ENCODE measurements around the gene SCT. TPM values are rescaled to one million over a fixed set of nuclear protein-coding genes. Genes with fewer than 3 reads are reported as not detected.
A peak's percentile ranks its signal among the peaks of the same experiment; 100 is the strongest.

SCT gene
- total and polyA plus RNA-seq, 2 of the 8 experiments (the other 6 are each of a cell fraction or from before 2014, with no cell fraction given), result 1.7 to 2.0 TPM

GRCh38 chr11:641806-642370 is 14.9 kb upstream of the SCT start:
- H3K4ac ChIP-seq (replicated peaks; ENCODE audit: insufficient read length, low read depth, low read length), result no peak overlapping the region
- no peak overlapping the region for H3K18ac ChIP-seq (ENCODE audit: extremely low read depth, low read length)
- WGBS, 2 experiments (ENCODE audit: extremely low coverage in 1 of 2, insufficient coverage in 1 of 2, insufficient read length in 1 of 2, insufficient replicate concordance in 2 of 2, low coverage in 1 of 2, low lambda C conversion rate in 2 of 2, missing lambda C conversion rate in 1 of 2), result 89% methylated on average over 16 of the region's 19 CpGs; no CpG with 5 or more reads in 1 of the 2 experiments
- no peak overlapping the region for H2BK120ac ChIP-seq (replicated peaks; ENCODE audit: low read depth, low read length)
- H3K36me3 ChIP-seq (ENCODE audit: control insufficient read depth in 2 of 4, insufficient read depth in 4 of 4, low read length in 3 of 4), result peaks cover 0 to 3% (median 0%) of the 10 kb centered on the region in 4 experiments; a peak in 1 of 8 replicates
- POLR2A ChIA-PET (ENCODE audit: partially characterized antibody), result interaction anchor here (0.6 to 1.6 kb wide), 15 partner anchors 17 to 201 kb away, joined by 3 to 10 read pairs (median 3); partner anchors contain the start of genes POLR2L and TSPAN4
- H3K9me3 ChIP-seq (ENCODE audit: insufficient read depth in 2 of 2, low read depth in 1 of 2, low read length in 1 of 2), result no peaks in the 10 kb centered on the region; a peak in 1 of 4 replicates
- H2AK5ac ChIP-seq (ENCODE audit: low read depth, low read length), result no peak overlapping the region
- H3K23ac ChIP-seq (ENCODE audit: insufficient read length), result no peak overlapping the region
- no peak overlapping the region for H4K8ac ChIP-seq (ENCODE audit: extremely low read depth, insufficient read depth, low read length)
- H2BK15ac ChIP-seq (ENCODE audit: low read length), result no peak overlapping the region
- 0 out of 2 replicates have a peak overlapping the region, but pooled peaks have one; percentile 13 for H3K27ac ChIP-seq (ENCODE audit: low read depth, low read length)
- no peak for DNase-seq (ENCODE audit: low read depth in 1 of 2, low spot score in 2 of 2)
- CTCF ChIA-PET (ENCODE audit: partially characterized antibody), result interaction anchor here (1.0 to 1.8 kb wide), 5 partner anchors 17 to 115 kb away, joined by 3 to 4 read pairs (median 3); partner anchors contain the start of gene TALDO1
- H3K23me2 ChIP-seq (ENCODE audit: low read depth, low read length), result peaks cover 18% of the 10 kb centered on the region; the same call in 1 of the 2 replicates
- H2BK5ac ChIP-seq (ENCODE audit: low read depth, low read length), result 0 out of 2 replicates have a peak overlapping the region, but pooled peaks have one; percentile 35
- H3K4me1 ChIP-seq (replicated peaks in 1 of 4; ENCODE audit: control insufficient read depth in 3 of 4, insufficient read depth in 4 of 4, low read length in 3 of 4), result peaks cover 0 to 28% (median 18%) of the 10 kb centered on the region in 4 experiments; a peak in 6 of 7 replicates
- no peak overlapping the region for H2BK12ac ChIP-seq (ENCODE audit: low read depth, low read length)
- no peak overlapping the region for H2AFZ ChIP-seq (ENCODE audit: low read length)
- H3K27me3 ChIP-seq (replicated peaks in 1 of 4; ENCODE audit: control insufficient read depth in 3 of 4, extremely low read depth in 1 of 4, insufficient read depth in 3 of 4, low read length in 3 of 4), result peaks cover 12 to 32% (median 28%) of the 10 kb centered on the region in 4 experiments
- H4K20me1 ChIP-seq (replicated peaks in 1 of 2; ENCODE audit: control insufficient read depth in 1 of 2, insufficient read depth in 2 of 2, low read length in 2 of 2), result peaks cover 0 to 5% of the 10 kb centered on the region in 2 experiments
- H4K91ac ChIP-seq (replicated peaks; ENCODE audit: insufficient read length, low read length), result no peak overlapping the region
- no peak overlapping the region for H3K9ac ChIP-seq (replicated peaks in 1 of 4; ENCODE audit: extremely low read depth in 1 of 4, low read depth in 3 of 4, low read length in 3 of 4)
- no peak overlapping the region for H3K56ac ChIP-seq (replicated peaks; ENCODE audit: insufficient read length, low read depth, low read length)
- H2BK20ac ChIP-seq (ENCODE audit: low read length), result no peak overlapping the region
- no peak overlapping the region for H3K14ac ChIP-seq (ENCODE audit: insufficient read length)
- H3K4me2 ChIP-seq (ENCODE audit: insufficient read depth in 1 of 2, low read depth in 2 of 2, low read length in 2 of 2), result no peak overlapping the region
- FAIRE-seq, result no peak
- no peak overlapping the region for H4K5ac ChIP-seq (ENCODE audit: insufficient read length, low read depth, low read length)
- no peaks in the 10 kb centered on the region for H3K79me2 ChIP-seq (ENCODE audit: control insufficient read depth in 1 of 2, insufficient read depth in 2 of 2, low read length in 2 of 2)
- H3K4me3 ChIP-seq (ENCODE audit: extremely low read depth in 1 of 4, insufficient read depth in 2 of 4, low read depth in 3 of 4, low read length in 4 of 4), result no peak overlapping the region
- no peaks in the 10 kb centered on the region for H3K79me1 ChIP-seq (ENCODE audit: low read depth, low read length)
- no peak for TF ChIP-seq POU5F1 (IDR thresholded peaks at IDR 0.05; ENCODE audit: low read depth, low read length)
- TF ChIP-seq CTBP2 (IDR thresholded peaks at IDR 0.05; ENCODE audit: borderline replicate concordance, insufficient read depth, insufficient read length, low read length), result no peak
- TF ChIP-seq EZH2 (IDR thresholded peaks at IDR 0.05; ENCODE audit: low read depth, low read length, severe bottlenecking), result no peak
- TF ChIP-seq JUN (IDR thresholded peaks at IDR 0.05; ENCODE audit: low read depth, low read length), result no peak
- TF ChIP-seq TAF7 (optimal IDR thresholded peaks at IDR 0.05; ENCODE audit: borderline replicate concordance, low read depth, low read length), result no peak
- TF ChIP-seq USF2 (IDR thresholded peaks at IDR 0.05; ENCODE audit: low read length), result no peak
- TF ChIP-seq SIX5 (IDR thresholded peaks at IDR 0.05; ENCODE audit: low read depth, low read length), result no peak
- no peak for TF ChIP-seq TCF12 (IDR thresholded peaks at IDR 0.05; ENCODE audit: low read depth, low read length)
- TF ChIP-seq RXRA (IDR thresholded peaks at IDR 0.05; ENCODE audit: insufficient read depth, low read depth, low read length), result no peak
- no peak for TF ChIP-seq SP1 (IDR thresholded peaks at IDR 0.05; ENCODE audit: low read depth, low read length)
- no peak; the same call in 1 of the 2 replicates for TF ChIP-seq POLR2AphosphoS5 (IDR thresholded peaks at IDR 0.05; ENCODE audit: low read depth, low read length)
- no peak for TF ChIP-seq KDM4A (IDR thresholded peaks at IDR 0.05; ENCODE audit: low read depth, low read length, severe bottlenecking)
